ENCODE measurements around the gene RTL10.

RTL10 gene

DNA sequence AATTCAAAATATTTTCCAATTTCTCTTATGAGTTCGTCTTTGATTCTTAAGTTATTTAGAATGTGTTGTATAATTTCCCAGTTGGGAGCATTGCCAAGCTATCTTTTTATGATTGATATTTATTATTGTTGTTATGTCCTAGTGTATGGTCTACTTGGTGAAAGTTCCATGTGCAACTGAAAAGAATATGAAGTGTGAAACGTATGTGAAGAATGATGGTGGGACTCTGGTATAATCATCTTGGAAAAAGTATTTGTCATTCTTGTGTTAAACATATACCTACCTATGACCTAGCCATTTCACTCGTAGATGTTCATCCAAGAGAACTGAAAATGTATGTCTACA is 12.0 kb upstream of the RTL10 start:
- no peak for DNase-seq (ENCODE audit: low read depth in 2 of 3, low spot score in 1 of 3)

- DNase-seq (ENCODE audit: low read depth in 2 of 3, low spot score in 1 of 3), result no peak
Observed at GRCh38 chr22:19865141-19865829, 10.6 kb upstream of the RTL10 start.

- no peak for DNase-seq (ENCODE audit: low read depth in 2 of 3, low spot score in 1 of 3)
Observed at GRCh38 chr22:19864538-19865106, 9.9 kb upstream of the RTL10 start.

GRCh38 chr22:19863571-19863970 is 8.9 kb upstream of the RTL10 start:
- DNase-seq (ENCODE audit: low read depth in 2 of 3, low spot score in 1 of 3), result no peak

GRCh38 chr22:19862619-19863246 is 8.1 kb upstream of the RTL10 start:
- DNase-seq (ENCODE audit: low read depth in 2 of 3, low spot score in 1 of 3), result no peak

GRCh38 chr22:19859861-19860510 is 5.3 kb upstream of the RTL10 start:
- DNase-seq (ENCODE audit: low read depth in 2 of 3, low spot score in 1 of 3), result no peak

- no peak for DNase-seq (ENCODE audit: low read depth in 2 of 3, low spot score in 1 of 3)
Observed at GRCh38 chr22:19857382-19857781, 2.7 kb upstream of the RTL10 start.

DNA sequence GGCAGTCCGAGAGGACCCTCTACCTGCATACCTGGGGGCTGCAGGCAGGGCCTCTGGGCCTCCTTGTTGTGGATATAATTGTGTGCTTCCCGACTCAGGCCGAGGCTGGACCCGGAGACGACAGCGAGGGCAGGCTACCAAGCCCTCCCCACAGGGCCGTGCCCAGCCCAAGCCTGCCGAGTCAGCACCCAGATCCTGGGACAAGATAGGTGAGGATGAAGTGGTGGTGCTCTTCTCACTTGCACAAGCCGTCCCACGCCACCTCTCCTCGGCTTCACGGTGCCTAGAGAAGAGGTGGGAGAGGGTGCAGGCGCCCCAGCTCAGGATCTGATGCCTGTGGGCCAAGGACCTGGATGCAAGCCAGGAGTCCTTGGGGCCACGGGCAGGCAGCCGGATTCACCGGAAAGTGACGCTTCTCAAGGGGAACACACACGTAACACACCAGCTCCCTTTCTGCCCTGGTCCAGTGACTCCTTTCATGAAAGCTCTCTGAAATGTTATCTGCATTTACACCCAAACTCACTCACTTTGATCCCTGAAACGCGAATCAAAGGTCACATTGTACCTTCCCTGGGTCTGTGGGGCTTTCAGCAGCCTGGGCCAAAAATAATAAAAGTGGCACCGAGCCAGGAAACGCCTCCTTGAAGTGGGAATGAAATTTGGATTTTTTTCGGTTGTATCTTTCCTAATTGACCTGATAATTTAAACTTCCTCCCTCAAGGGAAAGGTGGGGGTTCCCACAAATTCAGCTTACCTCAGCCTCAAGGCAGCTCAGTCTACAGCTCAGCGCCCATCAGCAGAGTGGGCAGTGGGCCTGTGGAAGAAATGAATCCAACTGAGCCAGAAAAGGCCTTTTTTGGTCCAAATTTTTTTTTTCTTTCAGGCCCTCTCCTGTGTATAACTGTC is 1.1 kb upstream of the RTL10 start:
- peak; percentile 62 to 69 (median 65) for DNase-seq (ENCODE audit: low read depth in 2 of 3, low spot score in 1 of 3)

- DNase-seq (ENCODE audit: low read depth in 2 of 3, low spot score in 1 of 3), result peak in 1 of 3 donors; percentile 14
Observed at GRCh38 chr22:19853879-19854777, 546 bp downstream of the RTL10 start.

DNA sequence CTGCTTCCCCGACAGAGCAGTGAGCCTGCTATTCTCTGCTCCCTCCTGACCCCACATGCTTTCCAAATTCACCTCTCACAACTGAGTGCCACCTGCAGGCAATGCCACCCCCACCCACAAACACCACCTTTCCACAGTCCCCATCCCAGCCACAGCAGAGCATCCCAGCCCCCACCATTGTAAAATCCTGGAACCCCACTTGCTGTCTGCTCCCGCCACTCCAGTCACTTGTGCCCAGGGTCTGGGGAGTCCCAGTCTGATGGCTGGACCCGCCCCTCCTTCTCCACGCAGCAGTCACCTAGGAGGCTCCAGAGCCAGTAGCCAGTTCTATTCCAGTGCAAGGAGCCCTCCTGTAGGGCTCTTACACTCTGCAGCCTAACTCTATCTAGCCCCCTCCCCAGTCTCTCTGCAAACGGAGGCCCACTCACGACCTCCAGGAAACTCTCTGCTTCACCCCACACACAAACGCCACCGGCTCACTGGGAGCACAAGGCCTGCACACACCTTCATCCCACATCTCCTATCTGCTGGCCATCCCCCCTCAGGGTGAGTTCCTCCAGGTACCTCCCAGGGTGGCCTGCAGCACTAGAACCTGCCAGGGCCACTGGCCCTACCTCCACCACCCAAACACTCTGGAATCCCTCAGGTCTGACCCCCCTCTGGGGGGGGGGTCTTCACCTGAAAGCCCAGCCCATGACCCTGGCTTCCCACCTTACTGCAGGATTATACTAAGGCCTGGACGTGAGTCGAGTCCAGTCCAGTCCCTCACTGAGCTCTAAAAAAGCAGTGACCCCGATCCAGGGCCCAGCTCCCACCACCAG is 1.4 kb downstream of the RTL10 start:
- no peak for DNase-seq (ENCODE audit: low read depth in 2 of 3, low spot score in 1 of 3)

- DNase-seq (ENCODE audit: low read depth in 2 of 3, low spot score in 1 of 3), result no peak
Observed at GRCh38 chr22:19852177-19852781, 2.4 kb downstream of the RTL10 start.

DNA sequence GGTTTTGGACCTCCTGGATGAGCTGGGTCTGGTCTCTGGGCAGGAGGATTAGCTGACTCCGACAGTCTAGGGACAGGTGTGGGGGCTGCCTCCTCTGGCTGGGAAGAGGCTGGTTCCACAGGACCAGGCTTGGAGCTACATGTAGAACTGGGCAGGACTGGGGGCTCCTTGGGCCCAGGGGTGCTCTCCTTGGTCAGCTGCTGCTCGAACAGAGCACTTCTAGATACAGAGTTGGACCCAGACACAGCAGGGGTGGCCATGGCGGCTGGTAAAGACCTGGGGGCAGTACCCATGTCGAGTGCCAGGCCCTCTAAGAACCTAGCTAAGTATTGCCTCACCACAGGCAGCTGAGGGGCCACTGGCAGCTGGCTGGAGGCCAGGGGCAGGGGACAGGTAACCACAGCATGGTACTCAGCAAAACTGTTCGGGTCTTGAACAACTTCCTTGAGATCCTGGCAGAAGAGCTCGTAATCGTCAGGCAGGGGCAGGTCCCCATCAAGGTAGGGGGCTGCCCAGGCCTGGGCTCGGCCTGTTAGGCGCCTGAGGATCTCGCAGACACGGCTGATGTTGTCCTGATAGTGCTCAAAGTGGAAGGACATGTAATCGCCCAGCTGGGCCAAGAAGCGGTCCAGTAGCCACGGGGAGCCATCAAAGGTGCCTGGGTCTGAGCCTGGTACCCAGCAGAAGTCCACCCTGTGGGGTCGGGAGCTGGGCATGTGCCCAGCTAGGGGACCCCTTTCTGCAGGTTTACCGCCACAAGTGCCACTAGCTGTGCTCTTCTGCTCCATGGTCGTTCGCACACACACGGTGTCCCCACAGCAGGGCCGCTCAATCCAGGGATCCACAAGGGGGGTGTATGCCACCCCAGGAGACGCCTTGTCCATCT is 3.1 kb downstream of the RTL10 start:
- no peak for DNase-seq (ENCODE audit: low read depth in 2 of 3, low spot score in 1 of 3)

DNA sequence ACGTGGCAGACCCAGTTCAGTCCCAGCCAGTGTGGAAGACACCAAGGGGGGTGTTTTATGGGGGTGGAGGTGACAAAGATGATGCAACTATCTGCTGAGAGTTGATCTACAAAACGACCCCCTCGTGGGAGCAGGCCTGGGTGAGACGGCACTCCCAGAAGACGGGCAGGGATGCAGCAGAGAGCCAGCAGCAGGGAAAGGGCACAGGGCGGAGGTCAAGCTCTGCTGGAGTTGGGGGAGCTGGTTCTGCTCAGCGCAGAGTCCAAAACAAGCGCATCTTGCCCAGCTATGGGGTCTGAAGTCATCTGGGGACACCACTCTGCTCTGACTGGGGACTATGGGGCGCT is 3.9 kb downstream of the RTL10 start:
- no peak for DNase-seq (ENCODE audit: low read depth in 2 of 3, low spot score in 1 of 3)

- no peak for DNase-seq (ENCODE audit: low read depth in 2 of 3, low spot score in 1 of 3)
Observed at GRCh38 chr22:19849835-19850762, 4.6 kb downstream of the RTL10 start.

- no peak for DNase-seq (ENCODE audit: low read depth in 2 of 3, low spot score in 1 of 3)
Observed at GRCh38 chr22:19848298-19849224, 6.1 kb downstream of the RTL10 start.

DNA sequence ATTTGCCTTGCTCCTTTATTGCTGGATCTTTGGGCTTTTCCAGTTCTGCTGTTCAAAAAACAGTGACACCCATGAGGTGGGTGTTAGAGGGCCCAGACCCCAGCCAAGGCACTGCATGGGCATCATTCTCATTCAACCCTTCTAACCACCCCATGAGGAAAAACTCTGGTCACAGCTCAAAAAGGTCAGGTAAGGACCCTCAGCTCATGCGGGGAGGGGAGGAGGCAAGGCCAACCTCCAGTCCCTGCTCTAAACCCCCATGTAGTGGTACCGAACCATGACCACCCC is 7.4 kb downstream of the RTL10 start:
- no peak for DNase-seq (ENCODE audit: low read depth in 2 of 3, low spot score in 1 of 3)
